Measurements from ENCODE around the gene COX6B2.

DNA sequence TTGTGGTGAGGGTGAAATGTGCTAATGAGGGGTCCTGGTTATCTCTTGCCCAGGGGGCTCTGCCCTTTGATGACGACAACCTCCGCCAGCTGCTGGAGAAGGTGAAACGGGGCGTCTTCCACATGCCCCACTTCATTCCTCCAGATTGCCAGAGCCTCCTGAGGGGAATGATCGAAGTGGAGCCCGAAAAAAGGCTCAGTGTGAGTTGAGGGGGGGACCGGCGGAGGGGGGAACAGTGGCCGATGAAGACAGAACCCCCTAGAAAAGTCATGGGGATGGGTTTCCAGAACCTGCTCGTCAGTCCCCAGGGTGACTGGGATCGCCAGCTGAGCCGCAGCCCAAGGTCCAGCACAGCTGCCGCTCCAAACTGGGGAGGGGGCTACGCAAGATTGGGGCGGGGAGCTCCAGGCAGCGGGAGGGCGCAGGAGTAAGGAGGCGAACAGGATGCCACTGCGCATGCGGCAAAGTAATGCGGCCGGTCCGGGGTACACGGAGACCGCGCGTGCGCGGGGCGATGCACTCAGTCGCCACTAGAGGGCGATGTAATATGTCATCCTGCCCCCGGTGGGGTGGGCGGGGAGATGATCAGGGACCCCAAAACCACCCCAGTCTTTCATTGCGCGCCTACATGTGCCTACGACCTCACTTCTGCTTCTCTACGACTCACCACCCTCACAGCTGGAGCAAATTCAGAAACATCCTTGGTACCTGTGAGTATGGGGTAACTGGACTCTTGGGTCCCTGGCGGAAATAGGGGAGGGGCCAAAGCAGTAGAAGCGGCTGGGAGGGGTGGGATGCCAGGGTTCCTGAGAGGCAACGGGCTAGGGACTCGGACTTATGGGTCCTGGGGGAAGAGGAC lies 52.8 kb downstream of the COX6B2 start:
- TF ChIP-seq SP1 (IDR thresholded peaks at IDR 0.05): no peak
- no peak for TF ChIP-seq GABPA (IDR thresholded peaks at IDR 0.05 in 1 of 2, conservative IDR thresholded peaks at IDR 0.05 in 1 of 2)
- TF ChIP-seq, protein P1, sequence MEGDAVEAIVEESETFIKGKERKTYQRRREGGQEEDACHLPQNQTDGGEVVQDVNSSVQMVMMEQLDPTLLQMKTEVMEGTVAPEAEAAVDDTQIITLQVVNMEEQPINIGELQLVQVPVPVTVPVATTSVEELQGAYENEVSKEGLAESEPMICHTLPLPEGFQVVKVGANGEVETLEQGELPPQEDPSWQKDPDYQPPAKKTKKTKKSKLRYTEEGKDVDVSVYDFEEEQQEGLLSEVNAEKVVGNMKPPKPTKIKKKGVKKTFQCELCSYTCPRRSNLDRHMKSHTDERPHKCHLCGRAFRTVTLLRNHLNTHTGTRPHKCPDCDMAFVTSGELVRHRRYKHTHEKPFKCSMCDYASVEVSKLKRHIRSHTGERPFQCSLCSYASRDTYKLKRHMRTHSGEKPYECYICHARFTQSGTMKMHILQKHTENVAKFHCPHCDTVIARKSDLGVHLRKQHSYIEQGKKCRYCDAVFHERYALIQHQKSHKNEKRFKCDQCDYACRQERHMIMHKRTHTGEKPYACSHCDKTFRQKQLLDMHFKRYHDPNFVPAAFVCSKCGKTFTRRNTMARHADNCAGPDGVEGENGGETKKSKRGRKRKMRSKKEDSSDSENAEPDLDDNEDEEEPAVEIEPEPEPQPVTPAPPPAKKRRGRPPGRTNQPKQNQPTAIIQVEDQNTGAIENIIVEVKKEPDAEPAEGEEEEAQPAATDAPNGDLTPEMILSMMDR (IDR thresholded peaks at IDR 0.05; ENCODE audit: low read depth, low read length, missing input control): peak; percentile 98
- TF ChIP-seq YY1 (IDR thresholded peaks at IDR 0.05): no peak
- TF ChIP-seq ZBTB33 (IDR thresholded peaks at IDR 0.05): no peak
- TF ChIP-seq MAX (IDR thresholded peaks at IDR 0.05): no peak
